Stimulated activated CD4-positive, alpha-beta T cell treated with anti-CD3 and anti-CD28 coated beads, Interleukin-4, amount 100 ng/mL, for 48 hours (primary cell): ENCODE measurements around the gene CDHR5.
"Not testable (repeated sequence)": the region's sequence is repeated elsewhere in the genome, so short reads cannot be mapped to it uniquely, and the experiment has no call there.

Experiments used
- DNase-seq, 2 donors: peaks; one replicate each; pipeline ENCODE4 v3.0.0-alpha.2; 2020; ENCODE audit warnings: low read depth in 2 of 2

CDHR5 gene

DNA sequence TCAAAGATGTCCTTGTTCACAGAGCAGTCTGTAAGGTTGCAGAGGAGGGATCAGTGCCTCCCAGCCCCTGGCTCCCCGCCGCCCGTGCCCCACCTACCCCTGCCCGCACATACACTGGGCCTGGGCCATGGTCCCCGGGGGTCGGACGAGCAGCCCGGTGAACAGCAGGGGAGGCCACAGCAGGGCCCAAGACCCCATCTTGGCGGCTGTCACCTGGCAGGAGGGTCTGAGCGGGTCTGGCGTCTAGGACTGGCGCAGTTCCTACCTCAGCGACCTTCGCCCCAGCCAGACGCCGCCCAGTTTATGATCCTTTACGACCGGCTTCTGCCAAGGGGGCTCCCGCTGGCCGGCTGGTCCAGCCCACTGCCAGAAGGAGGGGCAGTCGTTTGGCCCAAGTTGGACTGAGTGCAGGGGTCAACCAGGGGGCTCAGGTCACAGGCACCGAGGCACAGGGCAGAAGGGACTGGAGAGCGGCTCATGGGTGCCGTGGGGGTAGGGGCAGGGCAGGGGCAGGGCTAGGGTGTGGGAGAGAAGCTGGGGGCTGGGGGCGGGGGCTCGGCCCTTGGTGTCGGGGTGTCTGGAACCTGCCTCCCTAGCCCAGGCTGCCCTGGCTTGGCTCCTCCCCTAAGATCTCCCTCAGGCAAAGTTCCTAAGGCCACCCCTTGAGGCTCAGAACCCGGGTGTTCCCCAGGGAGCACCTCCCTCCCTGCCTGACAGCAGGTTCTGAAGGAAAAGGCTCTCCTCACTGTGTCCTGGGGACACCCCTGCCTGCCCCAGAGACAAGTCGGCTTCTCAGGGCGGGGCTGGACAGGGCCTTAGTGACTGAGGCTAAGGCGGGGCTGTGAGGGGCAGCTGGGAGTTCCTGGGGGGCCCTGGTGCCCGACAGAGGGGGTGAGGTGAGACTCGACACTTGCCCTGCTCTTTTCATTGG is at the start of gene CDHR5:
TSS of gene CDHR5 (minus strand) at position 251 of the 931 bp plus-strand sequence. CDS start at position 198, 53 bp downstream.
- no peak for DNase-seq

DNA sequence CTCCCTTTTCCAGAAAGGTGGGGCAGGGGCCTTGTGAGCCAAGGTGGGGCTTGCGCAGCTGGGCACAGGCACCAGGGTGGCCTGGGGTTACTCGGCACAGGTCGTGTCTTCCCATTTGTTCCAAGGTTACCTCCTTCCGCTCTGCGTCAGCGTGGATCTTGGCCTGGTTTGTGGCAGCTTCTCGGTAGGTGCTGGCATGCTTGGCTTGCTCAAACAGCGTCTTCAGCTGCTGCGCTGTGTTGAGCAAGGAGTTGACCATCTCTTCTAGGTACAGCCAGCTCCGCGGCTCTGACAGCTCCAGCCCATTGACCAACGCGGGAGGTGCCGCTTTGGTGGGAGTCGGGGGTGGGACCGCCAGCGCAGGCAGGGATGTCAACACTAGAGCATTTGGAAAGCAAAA is 49.7 kb upstream of the CDHR5 start:
- DNase-seq, result no peak

- no peak for DNase-seq
These were observed 49.1 kb upstream of the CDHR5 start for GRCh38 chr11:673866-674265.

DNA sequence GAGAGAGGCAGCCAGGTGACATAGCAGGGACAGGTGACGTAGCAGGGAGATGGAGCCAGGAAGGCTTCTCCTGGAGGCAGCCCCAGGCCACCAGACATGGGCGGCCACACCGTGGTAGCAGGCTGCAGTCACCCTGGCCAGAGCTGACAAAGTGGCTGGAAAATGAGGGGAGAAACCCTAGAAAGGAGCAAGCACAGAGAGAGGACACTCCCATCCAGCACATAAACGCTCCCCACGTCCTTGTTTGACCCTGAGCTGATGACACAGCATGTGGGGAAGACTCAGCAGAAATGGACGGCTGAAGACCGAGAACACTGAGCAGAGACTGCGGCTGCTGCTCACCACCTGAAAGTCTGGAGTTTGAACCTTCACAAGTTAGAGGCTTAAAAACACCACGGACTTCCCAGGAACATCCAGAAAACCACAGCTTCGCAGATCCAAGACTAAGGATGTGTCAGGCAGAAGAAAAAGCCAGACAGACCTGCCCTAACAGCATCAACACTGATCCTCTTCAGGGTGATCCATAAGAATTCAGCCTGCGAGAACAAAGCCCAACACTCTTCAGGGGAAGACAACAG is 41.0 kb upstream of the CDHR5 start:
- DNase-seq, result no peak

DNA sequence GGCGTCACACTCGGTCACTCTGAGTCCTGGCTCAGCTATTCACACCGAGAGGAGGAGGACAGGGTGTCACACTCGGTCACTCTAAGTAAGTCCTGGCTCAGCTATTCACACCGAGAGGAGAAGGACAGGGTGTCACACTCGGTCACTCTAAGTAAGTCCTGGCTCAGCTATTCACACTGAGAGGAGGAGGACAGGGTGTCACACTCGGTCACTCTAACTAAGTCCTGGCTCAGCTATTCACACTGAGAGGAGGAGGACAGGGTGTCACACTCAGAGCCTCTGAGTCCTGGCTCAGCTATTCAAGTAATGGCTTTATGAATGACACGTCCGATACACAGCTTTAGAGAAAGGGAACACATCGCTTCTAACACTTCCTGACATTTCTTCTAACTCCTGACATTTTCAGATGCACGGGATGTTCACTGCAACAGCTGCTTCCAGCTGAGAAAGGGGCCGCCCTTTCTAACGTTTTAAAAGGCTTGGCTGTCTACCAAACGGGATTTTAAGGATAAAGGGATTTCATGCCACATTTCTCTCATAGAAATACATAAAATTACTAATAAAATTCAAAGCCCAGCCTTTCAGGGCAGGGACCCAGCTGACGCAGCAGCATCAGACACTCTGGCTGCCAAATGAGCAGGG is 40.4 kb upstream of the CDHR5 start:
- DNase-seq, result no peak

- peak; percentile 27 to 34 for DNase-seq
These were observed 38.0 kb upstream of the CDHR5 start for GRCh38 chr11:662689-663274.

GRCh38 chr11:660681-661444 is 36.1 kb upstream of the CDHR5 start:
- DNase-seq, result no peak

DNA sequence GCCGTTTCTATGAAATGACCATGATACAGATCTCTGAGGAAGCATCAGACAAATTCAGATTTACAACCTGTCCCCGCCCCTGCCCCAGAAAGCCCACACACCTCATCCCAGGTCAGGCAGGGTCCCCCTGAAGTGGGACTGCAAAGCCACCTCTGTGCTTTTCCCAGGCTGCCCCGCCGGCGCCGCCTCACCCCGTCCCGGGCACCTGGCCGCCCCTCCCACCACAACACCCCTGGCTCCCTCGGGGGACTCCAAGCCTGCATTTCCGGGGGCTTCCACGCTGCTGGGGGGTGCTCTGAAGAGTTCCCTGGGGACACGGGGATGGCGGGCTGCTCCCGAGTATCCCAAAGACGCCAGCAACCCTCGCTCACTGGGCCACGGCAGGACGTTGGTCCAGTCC is 35.5 kb upstream of the CDHR5 start:
- DNase-seq, result no peak

GRCh38 chr11:659532-660085 is 34.9 kb upstream of the CDHR5 start:
- no peak for DNase-seq

- no peak for DNase-seq
These were observed 33.0 kb upstream of the CDHR5 start for GRCh38 chr11:657691-658126.

DNA sequence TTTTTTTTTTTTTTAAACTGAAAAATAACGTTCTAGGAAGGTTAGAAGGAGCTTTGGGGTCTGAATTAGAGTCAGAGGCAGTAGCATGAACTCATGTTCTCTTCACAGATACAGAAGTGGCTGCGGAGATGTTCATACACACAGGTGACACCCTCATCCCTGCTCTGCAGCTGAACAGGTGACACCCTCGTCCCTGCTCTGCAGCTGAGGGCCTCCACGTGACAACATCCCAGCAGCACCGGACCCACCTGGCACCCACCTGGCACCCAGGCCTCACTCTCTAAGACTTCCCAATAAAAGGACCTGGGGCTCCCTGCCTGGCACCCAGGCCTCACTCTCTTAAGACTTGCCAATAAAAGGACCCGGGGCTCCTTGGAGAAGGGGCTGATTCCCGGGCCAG is 32.1 kb upstream of the CDHR5 start:
- no peak for DNase-seq

DNA sequence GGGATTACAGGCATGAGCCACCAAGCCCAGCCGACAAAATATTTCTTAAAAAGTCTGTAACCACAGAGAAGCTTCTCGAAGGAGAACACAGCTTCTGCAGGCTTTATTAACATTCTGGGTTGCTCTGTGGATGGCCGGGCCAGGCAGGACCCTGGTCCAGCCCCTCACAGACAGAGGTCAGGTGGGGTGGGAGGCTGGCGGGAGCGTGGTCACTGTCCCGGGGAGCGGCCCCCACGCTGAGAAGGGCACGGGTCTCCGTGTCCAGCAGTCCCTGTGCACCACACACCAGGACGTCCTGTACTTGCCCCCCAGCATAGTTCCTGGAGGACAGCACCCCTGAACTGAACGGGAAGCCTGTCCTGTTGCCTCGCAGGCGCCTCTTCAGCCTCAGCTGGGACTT is 31.7 kb upstream of the CDHR5 start:
- no peak for DNase-seq

GRCh38 chr11:655036-655726 is 30.4 kb upstream of the CDHR5 start:
- DNase-seq, result no peak

GRCh38 chr11:654444-654843 is 29.7 kb upstream of the CDHR5 start:
- DNase-seq, result not testable (repeated sequence)

- no peak for DNase-seq
These were observed 29.1 kb upstream of the CDHR5 start for GRCh38 chr11:653837-654236.

DNA sequence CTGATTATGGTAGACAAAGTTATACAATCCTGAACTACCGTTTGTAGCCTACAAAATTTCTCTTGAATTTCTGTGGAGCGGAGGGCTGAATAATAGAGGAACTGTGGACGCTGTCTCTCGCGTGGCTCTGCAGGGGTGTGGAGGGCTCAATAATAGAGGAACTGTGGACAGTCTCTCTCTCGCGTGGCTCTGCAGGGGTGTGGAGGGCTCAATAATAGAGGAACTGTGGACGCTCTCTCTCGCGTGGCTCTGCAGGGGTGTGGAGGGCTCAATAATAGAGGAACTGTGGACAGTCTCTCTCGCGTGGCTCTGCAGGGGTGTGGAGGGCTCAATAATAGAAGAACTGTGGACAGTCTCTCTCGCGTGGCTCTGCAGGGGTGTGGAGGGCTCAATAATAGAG is 28.4 kb upstream of the CDHR5 start:
- DNase-seq, result not testable (repeated sequence)

DNA sequence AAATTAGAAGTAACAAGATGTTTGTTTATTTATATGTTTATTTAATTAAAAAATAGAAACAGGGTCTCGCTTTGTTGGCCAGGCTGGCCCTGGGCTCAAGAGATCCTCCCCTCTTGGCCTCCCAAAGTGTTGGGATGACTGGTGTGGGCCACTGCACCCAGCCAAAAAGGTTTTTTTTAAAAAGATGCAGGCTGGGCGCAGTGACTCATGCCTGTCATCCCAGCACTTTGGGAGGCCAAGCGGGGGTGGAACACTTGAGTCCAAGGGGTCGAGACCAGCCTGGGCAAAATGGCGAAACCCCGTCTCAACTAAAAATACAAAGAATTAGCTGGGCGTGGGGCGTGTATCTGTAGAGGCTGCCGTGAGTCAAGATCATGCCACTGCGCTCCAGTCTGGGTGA is 25.7 kb upstream of the CDHR5 start:
- no peak for DNase-seq

- not testable (repeated sequence) for DNase-seq
These were observed 23.0 kb upstream of the CDHR5 start for GRCh38 chr11:647672-648158.

GRCh38 chr11:646214-646613 is 21.5 kb upstream of the CDHR5 start:
- no peak for DNase-seq

DNA sequence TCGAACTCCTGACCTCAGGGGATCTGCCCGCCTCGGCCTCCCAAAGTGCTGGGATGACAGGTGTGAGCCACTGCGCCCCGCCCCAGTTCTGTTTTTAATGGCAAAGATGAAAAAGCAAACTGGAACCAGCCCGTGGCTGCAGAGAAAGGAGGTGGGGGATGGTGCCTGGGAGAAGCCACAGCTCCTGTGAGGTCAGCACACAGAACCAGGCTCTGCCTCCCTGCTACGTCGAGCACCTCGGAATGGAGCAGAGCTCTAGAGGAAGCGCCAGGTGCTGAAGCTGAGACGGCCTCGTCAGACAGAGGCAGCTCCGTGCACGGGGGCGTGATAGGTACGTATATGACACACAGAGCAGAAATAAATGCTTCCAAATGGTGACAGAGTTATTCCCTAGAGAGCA is 20.8 kb upstream of the CDHR5 start:
- DNase-seq, result no peak
